HCEC 1CT (cell line): Measurements from ENCODE around the gene MFAP3.

Source experiments
- DNase-seq: peaks from one replicate; pipeline ENCODE4 v3.0.0-alpha.2; 2017

Gene MFAP3

DNA sequence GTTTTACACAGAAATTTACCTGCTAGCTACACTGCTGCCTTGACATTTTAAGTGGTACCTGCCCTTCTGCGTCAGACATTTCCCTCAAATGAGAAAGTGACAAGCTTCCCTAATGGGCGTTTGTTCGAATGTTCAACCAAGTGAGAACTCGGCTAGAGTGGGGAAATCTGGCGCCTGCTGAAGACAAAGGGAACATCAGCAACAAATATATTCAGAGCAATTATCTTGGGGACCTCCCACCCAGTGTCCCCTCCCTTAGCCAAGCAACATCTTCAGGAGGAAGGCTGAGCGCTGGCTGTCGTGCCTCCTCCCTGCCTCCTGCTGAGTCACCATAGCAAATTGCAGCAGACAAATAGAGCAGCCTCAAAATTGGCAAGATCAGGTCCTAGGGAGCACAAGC lies 57.1 kb downstream of the MFAP3 start:
- no peak for DNase-seq

DNA sequence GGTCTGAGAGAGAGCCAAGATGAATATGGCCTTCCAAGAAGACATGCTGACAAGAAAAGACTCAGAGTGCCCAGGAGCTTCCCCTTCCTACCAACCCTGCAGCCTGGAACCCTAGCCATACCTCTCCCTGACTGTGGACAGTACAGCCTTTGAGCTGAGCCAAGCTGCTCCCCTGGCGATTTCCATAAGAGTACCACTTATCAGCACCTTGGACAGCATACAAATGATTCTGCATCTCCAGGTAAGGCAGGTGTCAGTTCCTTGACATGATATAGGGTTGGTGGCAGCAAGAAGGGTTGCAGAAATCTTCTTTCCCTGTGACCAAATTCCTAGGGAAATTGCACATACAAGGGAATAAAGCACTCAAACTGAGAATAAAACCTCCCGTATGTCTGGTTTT lies 58.3 kb downstream of the MFAP3 start:
- DNase-seq = no peak

DNA sequence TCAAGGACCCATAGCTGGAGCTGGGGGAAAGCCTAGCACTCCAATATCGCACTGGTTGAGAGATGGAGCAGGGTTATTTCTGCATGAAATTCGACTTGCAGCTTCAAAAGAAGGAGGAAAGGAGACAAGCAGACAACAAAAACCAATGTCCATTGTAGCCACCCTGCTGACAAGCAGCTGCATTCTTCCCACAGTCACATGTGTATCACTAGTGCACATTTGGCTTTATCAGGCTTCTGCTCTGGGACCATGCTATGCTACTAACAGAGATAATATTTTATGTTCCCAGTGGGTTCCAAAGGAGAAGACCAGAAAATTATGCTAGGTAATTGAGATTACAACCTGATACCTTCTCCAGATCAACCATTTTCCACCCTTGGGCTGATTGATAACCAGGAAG lies 59.7 kb downstream of the MFAP3 start:
- no peak for DNase-seq

DNA sequence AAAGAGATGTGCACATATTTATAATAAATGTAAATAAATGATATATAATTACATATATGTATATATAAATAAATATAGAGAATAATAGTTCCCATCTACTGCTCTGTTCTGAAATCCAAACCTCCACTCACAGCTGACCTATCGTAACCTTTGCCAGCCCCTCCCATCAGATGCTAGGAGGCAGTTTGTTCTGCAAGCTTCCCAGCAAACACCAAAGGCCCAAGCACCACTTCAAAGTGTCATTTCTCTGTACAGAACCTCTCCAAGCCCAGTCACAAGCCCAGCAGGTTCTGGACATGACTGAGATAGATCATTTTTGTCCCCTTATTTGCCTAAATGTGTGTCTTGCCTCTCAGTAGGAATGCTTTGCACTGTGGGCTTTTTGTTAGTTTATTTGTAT lies 62.4 kb downstream of the MFAP3 start:
- no peak for DNase-seq

DNA sequence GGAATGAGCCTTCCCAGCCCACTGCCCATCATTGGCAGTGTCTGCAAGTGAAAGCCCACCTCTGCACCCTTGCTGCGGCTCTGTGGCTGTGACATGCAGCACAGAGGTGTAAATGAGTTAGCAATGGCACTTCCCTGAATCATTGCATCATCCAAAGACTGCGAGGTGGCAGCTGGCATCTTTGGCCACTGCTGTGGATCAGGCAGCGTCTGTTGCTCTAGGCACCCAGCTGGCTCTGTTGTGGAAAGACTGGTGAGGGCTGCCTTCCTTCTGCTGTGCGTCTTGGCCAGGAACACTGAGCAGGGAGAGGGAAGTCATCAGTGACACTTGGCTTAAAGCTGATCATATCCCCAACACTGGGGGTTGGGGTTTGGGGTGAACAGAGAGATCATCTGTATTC lies 64.5 kb downstream of the MFAP3 start:
- DNase-seq = no peak
